Measurements from ENCODE around the gene CYBC1.

CYBC1 gene

GRCh38 chr17:82449131-82449882 lies 1.2 kb downstream of the CYBC1 start:
- DNase-seq (ENCODE audit: low read depth in 3 of 3, low spot score in 1 of 3): peak; percentile 24 to 38 (median 32)

DNA sequence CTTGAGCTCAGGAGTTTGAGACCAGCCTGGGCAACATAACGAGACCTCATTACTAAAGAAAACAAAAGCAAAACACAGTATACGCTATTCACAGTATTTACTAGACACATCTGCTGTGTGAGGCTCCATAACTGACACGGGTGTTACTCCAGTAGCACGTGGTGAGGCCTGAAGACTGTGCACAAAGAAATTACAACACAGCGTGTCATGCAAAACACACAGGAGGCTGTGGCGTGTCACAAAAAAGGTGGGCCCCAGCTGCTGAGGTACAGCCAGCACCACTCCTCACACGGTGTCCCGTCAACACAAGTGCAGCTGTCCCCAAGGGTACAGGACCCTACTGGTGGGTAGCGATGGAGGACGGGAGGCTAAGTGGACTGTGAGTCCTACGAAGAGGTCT lies 2.7 kb downstream of the CYBC1 start:
- DNase-seq (ENCODE audit: low read depth in 3 of 3, low spot score in 1 of 3): no peak

DNA sequence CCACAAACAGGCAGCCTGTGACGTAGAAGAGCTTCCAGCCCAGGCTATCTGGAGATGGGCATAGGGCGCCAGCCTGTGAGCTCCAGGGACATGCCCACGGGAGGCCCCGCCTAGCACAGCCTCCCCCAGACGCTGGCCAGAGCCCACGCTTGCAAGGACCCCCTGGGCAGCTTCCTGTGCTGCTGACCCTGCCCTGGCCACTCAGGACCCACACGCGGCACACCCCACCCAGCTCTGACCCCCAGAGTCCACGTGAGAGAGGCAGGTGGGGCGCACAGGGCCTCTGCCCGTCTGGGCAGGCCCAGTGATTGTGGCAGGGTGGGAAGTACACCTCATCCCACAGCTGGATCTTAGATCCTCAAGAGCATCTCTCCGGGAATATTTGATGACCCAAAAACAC lies 3.9 kb downstream of the CYBC1 start:
- no peak for DNase-seq (ENCODE audit: low read depth in 3 of 3, low spot score in 1 of 3)

- DNase-seq (ENCODE audit: low read depth in 3 of 3, low spot score in 1 of 3): no peak
Observed at GRCh38 chr17:82446124-82446523, 4.4 kb downstream of the CYBC1 start.

- no peak for DNase-seq (ENCODE audit: low read depth in 3 of 3, low spot score in 1 of 3)
Observed at GRCh38 chr17:82445542-82445941, 5.0 kb downstream of the CYBC1 start.

DNA sequence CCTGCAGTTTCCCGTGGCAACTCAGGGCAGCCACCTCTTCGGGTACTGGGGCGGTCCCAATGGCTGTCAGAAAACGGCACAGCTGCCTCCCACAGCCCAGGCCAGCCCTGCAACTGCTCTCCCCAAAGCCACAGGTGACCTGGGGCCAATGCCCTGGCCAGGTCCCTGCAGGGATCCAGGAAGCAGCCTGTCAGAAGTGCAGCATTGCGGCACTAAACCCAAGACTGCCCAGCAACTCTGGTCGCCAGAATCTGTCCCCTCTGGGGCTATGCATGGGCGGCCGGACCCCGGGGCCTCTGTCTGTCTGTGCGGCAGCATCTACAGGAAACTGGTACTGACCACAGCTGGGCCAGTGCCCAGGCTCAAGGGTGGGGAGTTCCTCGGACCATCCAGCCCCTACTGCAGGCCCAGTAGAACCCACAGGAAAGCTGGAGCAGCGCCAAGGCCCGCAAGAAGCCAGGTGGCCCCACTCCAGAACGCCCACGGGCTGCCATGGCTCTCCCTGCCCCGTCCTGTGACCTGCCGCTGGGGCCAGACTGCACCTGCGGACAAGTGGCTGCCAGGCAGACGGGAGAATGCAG lies 5.5 kb downstream of the CYBC1 start:
- DNase-seq (ENCODE audit: low read depth in 3 of 3, low spot score in 1 of 3): no peak

DNA sequence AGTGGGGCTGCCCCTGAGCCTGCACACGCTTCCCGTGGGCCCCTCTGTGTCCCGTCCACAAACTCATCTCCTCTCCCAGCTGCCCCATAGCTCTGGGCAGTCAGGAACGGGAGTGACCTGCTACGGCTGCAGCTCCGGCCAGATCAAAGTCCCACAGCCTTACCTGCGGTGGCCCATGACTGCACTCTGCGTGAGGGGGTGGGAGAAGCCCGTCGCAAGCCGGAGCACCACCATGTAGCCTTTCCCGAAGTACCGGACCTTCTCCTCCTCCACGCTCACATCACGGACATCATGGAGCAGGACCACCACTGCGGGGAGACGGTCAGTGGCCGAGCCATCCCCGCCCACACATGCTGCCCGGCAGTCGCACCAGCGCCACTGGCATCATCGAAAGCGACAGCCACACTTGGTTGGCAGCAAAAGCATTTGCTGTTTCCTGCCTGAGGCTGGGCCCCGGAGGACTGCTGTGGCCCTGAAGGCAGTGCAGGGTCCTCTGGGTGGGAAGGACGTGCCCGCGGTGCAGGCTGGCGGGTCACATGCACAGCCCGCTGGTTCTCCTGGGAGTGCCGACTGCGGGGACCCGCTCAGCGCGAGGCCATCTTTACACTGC lies 6.2 kb downstream of the CYBC1 start:
- no peak for DNase-seq (ENCODE audit: low read depth in 3 of 3, low spot score in 1 of 3)

GRCh38 chr17:82443465-82444283 lies 6.9 kb downstream of the CYBC1 start:
- no peak for DNase-seq (ENCODE audit: low read depth in 3 of 3, low spot score in 1 of 3)

DNA sequence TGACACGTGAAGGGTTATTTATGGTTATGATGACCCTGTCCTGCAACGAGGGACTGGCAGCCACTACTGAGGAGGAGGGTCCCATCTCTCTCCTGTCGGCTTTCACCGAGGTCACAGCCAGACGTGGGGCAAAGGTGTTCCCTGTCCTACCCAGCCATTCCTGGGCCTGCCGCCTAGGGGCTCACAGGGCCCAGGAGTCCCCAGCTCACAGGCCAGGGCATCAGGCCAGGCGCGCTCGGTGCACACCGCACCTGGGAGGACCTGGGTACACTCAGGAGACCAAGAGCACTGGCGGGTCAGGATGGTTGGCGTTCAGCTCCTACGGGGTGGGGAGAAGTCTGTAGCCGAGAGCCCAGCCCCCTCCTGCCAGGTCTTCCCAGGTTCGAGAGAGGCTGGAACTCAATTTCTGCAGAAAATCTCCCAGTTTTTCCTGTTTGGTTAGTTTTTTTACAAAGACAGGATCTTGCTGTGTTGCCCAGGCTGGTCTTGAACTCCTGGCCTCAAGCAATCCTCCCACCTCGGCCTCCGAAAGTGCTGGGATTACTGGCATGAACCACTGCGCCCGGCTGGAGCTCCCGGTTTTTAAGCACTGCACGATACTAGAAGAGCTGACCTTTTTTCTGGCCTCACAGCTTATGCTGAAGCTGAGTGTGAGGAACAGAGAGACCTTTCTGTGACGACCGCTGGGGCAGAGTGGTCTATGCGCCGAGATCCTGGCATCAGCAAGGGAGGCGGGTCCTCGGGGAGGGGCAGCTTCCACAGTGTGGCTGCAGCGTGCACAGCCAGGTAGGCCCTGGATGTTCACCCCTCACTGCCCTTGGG lies 7.7 kb downstream of the CYBC1 start:
- DNase-seq (ENCODE audit: low read depth in 3 of 3, low spot score in 1 of 3): no peak

- no peak for DNase-seq (ENCODE audit: low read depth in 3 of 3, low spot score in 1 of 3)
Observed at GRCh38 chr17:82441691-82442487, 8.7 kb downstream of the CYBC1 start.

DNA sequence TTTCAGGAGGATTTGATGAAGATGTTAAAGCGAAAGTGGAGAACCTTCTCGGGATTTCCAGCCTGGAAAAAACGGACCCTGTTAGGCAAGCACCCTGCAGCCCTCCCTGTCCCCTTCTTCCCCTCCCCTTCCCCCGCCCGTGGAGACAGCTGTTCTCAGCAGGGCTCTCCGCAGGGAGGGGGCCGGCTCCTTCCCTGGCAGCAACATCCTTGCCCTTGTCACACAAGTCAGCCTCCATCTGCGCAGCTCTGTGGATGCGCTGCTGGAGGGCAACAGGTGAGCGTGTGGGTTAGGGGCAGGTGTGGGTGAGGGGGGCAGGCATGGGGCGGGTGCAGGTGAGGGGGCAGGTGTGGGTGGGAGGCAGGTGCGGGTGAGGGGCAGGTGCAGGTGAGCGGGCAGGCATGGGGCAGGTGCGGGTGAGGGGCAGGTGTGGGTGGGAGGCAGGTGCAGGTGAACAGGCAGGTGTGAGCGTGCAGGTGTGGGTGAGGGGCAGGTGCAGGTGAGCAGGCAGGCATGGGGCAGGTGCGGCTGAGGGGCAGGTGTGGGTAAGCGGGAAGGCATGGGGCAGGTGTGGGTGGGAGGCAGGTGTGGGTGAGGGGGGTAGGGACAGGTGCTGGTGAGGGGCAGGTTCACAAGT lies 9.4 kb downstream of the CYBC1 start:
- no peak for DNase-seq (ENCODE audit: low read depth in 3 of 3, low spot score in 1 of 3)

DNA sequence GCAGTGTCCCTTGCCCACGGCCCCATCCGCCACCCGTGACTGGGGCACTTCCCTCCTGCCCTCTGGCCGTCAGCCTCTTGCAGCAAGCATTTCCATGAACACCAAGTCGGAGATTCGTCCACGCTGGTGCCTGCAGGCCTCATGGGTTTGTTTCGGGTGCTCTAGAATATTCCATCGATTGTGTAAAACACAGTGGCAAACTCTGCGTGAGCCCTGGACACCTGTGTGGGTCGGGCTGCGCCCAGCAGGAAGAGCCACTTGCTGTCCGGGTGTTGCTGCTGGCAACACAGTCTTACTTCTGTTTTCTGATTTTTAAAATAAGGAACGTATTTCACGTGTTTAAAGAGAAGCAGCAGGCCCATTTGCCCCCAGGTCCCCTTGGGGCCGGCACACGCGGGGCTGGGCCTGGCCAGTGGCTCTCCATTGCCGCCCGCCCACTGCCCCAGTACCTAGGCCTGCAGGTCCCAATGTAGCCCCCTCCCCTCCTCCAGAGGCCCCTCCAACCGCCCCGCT lies 10.0 kb downstream of the CYBC1 start:
- DNase-seq (ENCODE audit: low read depth in 3 of 3, low spot score in 1 of 3): no peak

DNA sequence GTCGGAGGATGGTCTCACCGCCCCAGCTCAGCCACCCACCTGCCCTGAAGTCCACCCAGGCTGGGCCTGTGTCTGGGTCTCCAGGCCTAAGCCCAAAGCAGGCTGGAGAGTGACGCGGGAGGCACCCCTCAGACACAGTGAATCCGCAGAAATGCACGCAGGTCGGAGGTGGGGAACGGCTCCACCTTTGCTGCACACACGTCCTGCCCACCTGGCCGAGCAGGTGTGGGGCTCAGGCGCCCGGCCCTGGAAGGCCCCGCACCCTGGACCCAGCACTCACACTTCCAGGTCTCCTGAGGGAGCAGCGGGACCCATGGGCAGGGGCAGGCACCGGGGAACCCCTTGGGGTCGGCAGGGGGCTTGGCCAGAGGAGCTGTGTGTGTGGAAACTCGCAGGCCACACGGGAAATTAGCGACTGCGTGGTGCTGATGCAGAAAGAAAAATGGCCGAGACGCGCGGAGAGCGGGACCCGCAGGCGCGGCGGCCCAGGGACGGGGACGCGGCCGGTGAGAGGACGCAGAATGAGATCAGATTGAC lies 10.7 kb downstream of the CYBC1 start:
- no peak for DNase-seq (ENCODE audit: low read depth in 3 of 3, low spot score in 1 of 3)

DNA sequence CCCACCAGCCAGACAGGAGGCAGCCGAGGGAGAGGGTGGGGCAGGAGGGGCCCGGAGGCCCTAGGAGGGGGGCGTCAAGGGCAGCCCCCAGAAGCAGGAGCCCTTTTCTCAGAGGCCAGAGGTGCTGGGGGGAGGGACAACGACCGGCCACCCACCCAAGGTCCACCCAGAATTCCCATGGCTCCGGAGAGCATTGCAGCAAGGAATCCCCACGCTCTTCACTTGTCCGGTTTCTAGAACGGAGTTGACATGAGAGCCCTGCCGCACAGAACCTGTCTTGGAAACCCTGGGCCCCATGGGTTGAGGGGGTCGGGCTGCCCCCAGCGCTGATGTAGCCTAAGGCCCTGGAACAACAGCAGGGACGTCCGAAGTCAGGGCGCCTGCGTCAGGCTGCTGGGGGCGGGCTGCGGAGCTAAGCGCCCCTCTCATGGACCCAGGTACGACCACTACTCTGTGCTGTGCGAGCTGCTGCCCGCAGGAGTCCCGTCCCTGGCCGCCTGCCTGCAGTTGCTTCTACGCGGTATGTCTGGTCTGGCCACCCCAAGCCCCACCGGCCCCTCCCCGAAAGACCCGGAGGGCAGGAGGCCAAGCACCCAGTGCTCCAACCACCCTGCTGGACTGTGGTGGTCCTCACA lies 11.2 kb downstream of the CYBC1 start:
- DNase-seq (ENCODE audit: low read depth in 3 of 3, low spot score in 1 of 3): no peak

DNA sequence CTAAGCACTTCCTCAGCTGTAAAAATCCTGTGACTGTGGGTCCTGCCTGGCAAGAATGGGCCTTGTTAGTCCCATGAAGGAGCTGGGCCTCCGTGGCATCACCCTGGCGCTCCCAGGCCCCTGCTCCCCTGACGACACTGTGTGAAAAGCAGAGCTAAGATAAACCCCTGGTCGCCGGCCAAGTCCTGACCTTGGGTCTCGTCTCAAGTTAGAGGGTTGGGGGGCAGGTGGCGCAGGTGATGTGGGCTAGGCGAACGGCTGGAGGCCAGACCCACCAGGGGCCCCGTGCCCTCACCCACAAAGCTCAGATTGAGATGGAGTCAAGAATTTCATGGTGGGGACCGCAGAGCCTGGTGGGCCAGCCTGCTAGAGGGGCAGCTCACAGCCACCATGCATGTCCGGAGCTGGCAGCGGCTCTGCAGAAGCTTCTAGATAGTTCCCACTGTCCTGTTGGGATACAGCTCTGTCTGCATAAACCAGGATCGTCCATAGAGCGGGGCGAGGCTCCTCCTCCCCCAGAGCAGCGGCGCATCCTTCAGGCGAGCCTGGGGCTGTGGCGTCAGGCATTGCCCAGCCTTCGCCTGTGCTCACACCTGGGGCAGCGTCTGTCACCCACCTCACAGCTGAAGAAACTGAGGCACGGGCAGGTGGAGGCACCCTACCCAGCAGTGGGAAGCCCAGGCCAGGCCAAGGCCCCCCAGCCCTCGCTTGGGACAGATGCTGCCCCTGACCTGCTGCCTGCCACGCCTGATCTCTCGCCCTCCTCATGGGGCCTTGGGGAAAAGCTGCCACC lies 12.0 kb downstream of the CYBC1 start:
- no peak for DNase-seq (ENCODE audit: low read depth in 3 of 3, low spot score in 1 of 3)

DNA sequence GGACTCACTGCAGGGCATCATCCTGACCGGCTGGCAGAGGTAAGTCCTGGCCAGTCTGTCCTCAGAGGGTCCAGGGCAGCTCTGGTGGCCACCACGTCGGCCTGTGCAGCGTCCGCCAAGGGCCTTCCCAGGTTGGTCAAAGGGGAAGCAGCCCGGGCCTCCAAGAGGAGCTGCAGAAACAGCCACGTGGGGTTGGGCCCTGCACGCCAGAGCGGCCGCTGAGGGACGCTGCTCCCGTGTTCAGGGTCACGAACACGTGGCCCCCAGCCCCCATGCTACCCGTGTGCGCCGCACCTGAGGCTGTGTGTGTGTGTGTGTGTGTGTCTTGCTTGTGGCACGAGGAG lies 13.3 kb downstream of the CYBC1 start:
- no peak for DNase-seq (ENCODE audit: low read depth in 3 of 3, low spot score in 1 of 3)

DNA sequence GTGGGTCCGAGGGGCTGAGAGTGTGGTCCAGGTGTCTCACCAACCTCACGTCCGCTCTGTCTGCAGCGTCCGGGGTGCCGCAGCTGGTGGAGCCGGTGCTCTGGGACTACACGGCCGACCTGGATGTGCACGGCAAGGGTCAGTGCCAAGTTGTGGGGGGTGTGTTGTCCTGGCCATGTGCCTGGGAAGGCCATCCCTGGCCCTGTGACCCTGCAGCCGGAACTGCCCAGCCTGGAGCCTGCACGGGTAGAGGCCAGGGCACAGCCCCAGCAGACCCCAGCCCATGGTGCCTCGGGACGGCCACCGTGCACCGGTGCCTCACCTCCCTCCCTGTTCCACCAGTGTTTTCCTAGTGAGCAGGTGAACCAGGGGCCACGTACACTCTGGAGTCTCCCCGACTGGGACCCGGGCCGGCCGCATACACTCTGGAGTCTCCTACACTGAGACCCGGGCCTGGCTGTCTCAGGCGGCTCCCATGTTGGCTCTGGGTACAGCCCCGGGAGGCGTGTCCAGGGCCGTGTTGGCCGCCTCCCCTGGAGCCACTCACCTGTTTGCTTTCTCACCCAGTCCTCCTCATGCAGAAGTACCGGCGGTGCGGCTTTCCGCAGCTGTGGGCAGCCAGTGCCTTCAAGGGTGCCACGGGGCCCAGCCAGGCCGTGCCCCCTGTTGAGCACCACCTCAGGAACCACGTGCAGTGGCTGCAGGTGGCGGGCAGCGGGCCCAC lies 13.8 kb downstream of the CYBC1 start:
- no peak for DNase-seq (ENCODE audit: low read depth in 3 of 3, low spot score in 1 of 3)
